Suprapubic skin (tissue), 4 donors: ENCODE data around the gene AFF1. TPM values are rescaled to one million over a fixed set of nuclear protein-coding genes. Genes with fewer than 3 reads are reported as not detected.

ENCODE experiments used
- DNase-seq, 2 donors: peaks; one replicate each; pipeline ENCODE4 v3.0.0-alpha.2; 2019; ENCODE audit warnings: low spot score in 2 of 2
- H3K27ac ChIP-seq: fragments of 200-600 bp; sonication (generic); one replicate; pipeline ENCODE4 v1.5.1; 2019
- H3K27me3 ChIP-seq: fragments of 200-600 bp; sonication (generic); one replicate; pipeline ENCODE4 v1.5.1; 2019
- H3K36me3 ChIP-seq: fragments of 200-600 bp; sonication (generic); one replicate; pipeline ENCODE4 v1.5.1; 2019
- H3K4me1 ChIP-seq: fragments of 200-600 bp; sonication (generic); one replicate; pipeline ENCODE4 v1.5.1; 2019
- H3K4me3 ChIP-seq: fragments of 200-600 bp; sonication (generic); one replicate; pipeline ENCODE4 v1.5.1; 2019; ENCODE audit warnings: mild to moderate bottlenecking
- H3K9me3 ChIP-seq: fragments of 200-600 bp; sonication (generic); one replicate; pipeline ENCODE4 v1.5.1; 2019
- CTCF ChIP-seq, 2 donors: fragments of 200-600 bp in 1 of 2; fragments of 450-650 bp in 1 of 2; sonication (generic) in 1 of 2; IDR thresholded peaks; one replicate each; pipeline ENCODE4 v1.5.1; 2016 to 2019; ENCODE audit warnings: antibody characterized with exemption in 2 of 2, mild to moderate bottlenecking in 1 of 2, moderate library complexity in 1 of 2
- EP300 ChIP-seq: sonication (generic); formaldehyde crosslinking; IDR thresholded peaks from one replicate; pipeline ENCODE4 v1.6.1; 2017; ENCODE audit warnings: antibody characterized with exemption
- POLR2A ChIP-seq, 2 donors: fragments of 450-650 bp; IDR thresholded peaks; one replicate each; pipeline ENCODE4 v1.6.1; 2017; ENCODE audit warnings: antibody characterized with exemption in 2 of 2, mild to moderate bottlenecking in 2 of 2, moderate library complexity in 2 of 2
- POLR2AphosphoS5 ChIP-seq, 3 donors: sonication (generic); formaldehyde crosslinking; IDR thresholded peaks; one replicate each; pipeline ENCODE4 v1.6.1; 2017; ENCODE audit warnings: antibody characterized with exemption in 3 of 3
- WGBS: methylation state at CpG from one replicate; pipeline ENCODE4 v1.1.5; 2018; 5-methylcytosine and 5-hydroxymethylcytosine counted together
- total RNA-seq, 4 donors: library from RNA; depleted of rRNA; stranded (reverse); fragments of >200 nt; gene quantifications; one replicate each; pipeline ENCODE4 v1.1.0, GENCODE V29; 2016

Gene AFF1
- total RNA-seq, 4 donors from 2014 or later: 67.2 to 175 (median 103) TPM

DNA sequence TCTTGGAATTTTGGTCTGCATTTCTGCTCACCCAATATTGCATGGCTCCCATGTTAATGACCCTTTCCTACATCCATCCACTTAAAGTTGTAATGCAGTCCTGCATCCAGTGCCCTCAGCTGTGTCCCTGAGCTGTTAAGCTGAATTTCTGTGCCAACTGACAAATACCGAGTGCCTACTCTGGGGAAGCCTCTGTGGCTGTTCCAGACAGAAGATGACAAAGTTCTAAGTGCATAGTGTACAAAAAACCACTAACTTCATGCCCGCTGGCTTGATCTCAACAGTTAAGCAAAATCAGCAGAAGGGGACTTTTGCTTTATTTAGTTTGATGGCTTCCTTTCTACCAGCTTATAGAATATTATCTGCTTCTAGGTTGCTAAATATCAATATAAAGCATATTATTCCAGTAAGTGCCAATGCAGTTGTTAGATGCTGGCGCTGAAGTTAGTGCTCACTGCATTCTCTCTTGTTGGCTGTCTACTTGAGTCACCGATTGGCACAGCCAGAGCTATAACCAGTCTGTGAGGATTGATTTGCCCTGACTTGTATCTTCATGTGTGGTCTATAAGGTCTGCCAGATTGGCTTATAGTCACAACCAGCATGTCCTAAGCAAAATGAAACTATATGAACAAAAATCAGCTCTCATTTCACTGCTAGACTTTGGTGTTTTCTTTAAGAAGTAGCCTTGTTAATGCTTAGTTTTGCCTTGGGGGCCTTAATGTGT lies 186.7 kb downstream of the AFF1 start:
- H3K4me3 ChIP-seq: peak overlapping the region; percentile 33
- no peaks in the 10 kb centered on the region for H3K9me3 ChIP-seq
- DNase-seq: no peak
- 42% methylated on average over 4 of the region's 4 CpGs for WGBS
- peaks cover 35% of the 10 kb centered on the region for H3K36me3 ChIP-seq
- H3K27me3 ChIP-seq: no peaks in the 10 kb centered on the region
- peaks cover 45% of the 10 kb centered on the region for H3K4me1 ChIP-seq
- peak overlapping the region; percentile 90 for H3K27ac ChIP-seq
- TF ChIP-seq POLR2A (IDR thresholded peaks at IDR 0.05): no peak
- TF ChIP-seq POLR2AphosphoS5 (IDR thresholded peaks at IDR 0.05): peak in 1 of 3 donors; percentile 12

DNA sequence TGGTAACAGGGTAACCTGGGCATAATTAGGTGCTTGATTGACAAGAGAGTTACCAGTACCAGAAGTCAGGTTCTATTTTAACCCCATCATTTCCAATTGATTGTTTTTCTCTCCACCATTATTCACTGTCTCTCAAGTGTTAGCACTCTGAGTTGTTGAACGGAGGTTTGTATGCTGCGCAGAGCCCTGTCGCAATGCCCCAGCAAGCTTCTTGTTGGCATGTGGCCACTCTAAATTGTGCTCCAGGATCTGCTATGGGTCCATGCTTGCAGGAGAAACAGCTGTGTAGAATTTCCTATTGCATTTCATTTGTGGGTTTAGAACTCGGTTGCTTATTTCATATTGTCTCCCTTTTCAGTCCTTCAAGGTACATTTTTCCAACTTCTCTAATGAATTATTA lies 187.4 kb downstream of the AFF1 start:
- Histone ChIP-seq H3K9me3 (no peaks in the 10 kb centered on the region), H3K4me1 (peaks cover 45% of the 10 kb centered on the region), H3K27me3 (no peaks in the 10 kb centered on the region), H3K27ac (peak overlapping the region; percentile 90), H3K36me3 (peaks cover 35% of the 10 kb centered on the region), H3K4me3 (peak overlapping the region; percentile 33)
- WGBS: 62% methylated on average over 4 of the region's 4 CpGs
- no peak for DNase-seq
- no peak for TF ChIP-seq CTCF (IDR thresholded peaks at IDR 0.05)
- TF ChIP-seq EP300: no peak
- TF ChIP-seq POLR2A (IDR thresholded peaks at IDR 0.05): no peak
- TF ChIP-seq POLR2AphosphoS5 (IDR thresholded peaks at IDR 0.05): no peak

GRCh38 chr4:87126056-87126455 lies 191.2 kb downstream of the AFF1 start:
- Histone ChIP-seq H3K27me3 (no peaks in the 10 kb centered on the region), H3K36me3 (peaks cover 64% of the 10 kb centered on the region), H3K4me1 (peaks cover 25% of the 10 kb centered on the region), H3K4me3 (no peak overlapping the region), H3K9me3 (no peaks in the 10 kb centered on the region), H3K27ac (no peak overlapping the region)
- TF ChIP-seq POLR2AphosphoS5 (IDR thresholded peaks at IDR 0.05) (no peak), CTCF (IDR thresholded peaks at IDR 0.05) (no peak), EP300 (no peak), POLR2A (IDR thresholded peaks at IDR 0.05) (no peak)
- DNase-seq: no peak
- 92% methylated on average over 9 of the region's 9 CpGs for WGBS

DNA sequence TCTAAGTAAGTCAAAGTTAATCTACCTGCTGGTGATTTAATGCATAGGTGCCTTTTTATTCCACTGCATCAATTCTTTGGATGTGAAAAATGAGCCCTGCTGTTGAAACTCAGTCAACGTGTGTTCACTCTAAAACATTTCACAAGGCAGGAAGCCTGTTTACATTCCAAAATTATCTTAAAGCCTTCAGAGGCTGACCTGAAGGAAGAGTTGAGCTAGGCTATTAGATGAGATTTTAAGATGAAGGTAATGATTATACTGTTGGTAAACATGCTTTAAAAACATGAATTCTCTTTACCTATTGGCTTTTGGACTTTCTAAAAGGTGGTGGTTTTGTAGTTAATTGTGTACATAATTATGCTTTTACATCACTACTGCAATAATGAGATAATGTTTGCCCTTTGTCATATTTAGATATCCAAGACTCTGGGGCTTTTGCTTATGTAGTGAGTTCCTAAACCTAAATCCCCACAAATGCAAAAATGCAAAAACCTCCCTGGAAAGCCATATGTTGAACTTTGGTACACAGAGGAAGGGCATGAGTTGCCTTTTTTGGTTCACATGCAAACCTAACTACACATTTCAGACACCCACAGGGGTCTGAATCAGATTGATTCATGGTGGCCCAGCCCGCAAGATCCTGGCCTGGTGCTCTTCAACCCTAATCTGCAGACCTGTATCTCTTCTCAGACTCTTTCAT lies 193.3 kb downstream of the AFF1 start:
- TF ChIP-seq POLR2AphosphoS5 (IDR thresholded peaks at IDR 0.05) (no peak), EP300 (no peak), CTCF (IDR thresholded peaks at IDR 0.05) (no peak), POLR2A (IDR thresholded peaks at IDR 0.05) (no peak)
- WGBS: 85% methylated on average over 2 of the region's 2 CpGs

DNA sequence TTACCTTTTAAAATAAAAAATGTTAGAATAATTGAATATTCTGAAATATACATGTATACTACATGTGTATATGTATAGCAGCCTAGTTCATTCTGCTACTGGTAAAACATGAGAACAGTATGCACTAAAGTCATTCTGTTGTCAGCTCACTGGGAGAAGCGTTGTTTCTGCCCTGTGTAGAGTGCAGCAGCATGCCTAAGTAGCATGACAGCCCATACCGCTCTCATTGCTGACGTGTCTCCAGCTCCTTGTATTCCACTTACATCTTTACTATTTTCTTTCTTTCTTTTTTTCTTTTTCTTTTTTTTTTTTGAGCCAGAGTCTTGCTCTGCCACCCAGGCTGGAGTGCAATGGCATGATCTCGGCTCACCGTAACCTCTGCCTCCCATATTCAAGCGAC lies 194.9 kb downstream of the AFF1 start:
- H3K36me3 ChIP-seq: peaks cover 100% of the 10 kb centered on the region
- no peaks in the 10 kb centered on the region for H3K9me3 ChIP-seq
- no peaks in the 10 kb centered on the region for H3K27me3 ChIP-seq
- no peak overlapping the region for H3K27ac ChIP-seq
- H3K4me3 ChIP-seq: no peak overlapping the region
- 98% methylated on average over 6 of the region's 6 CpGs for WGBS
- H3K4me1 ChIP-seq: no peaks in the 10 kb centered on the region
- no peak for TF ChIP-seq EP300
- no peak for TF ChIP-seq POLR2AphosphoS5 (IDR thresholded peaks at IDR 0.05)
- TF ChIP-seq CTCF (IDR thresholded peaks at IDR 0.05): no peak
- no peak for TF ChIP-seq POLR2A (IDR thresholded peaks at IDR 0.05)
- DNase-seq: no peak

More for the DNA sequence above, 193.3 kb downstream of the AFF1 start:
- Histone ChIP-seq H3K36me3 (peaks cover 85% of the 10 kb centered on the region), H3K27me3 (no peaks in the 10 kb centered on the region), H3K9me3 (no peaks in the 10 kb centered on the region), H3K27ac (no peak overlapping the region), H3K4me3 (no peak overlapping the region), H3K4me1 (peaks cover 5% of the 10 kb centered on the region)
- DNase-seq: no peak
